ENCODE results near the gene NWD2. TPM values are rescaled to one million over a fixed set of nuclear protein-coding genes. Genes with fewer than 3 reads are reported as not detected.

NWD2 gene
- total RNA-seq, 1 donor from 2014 or later = not detected

GRCh38 chr4:37447886-37448285, 203.3 kb downstream of the NWD2 start:
- peaks cover 36% of the 10 kb centered on the region for H3K27me3 Mint-ChIP-seq (ENCODE audit: unreplicated experiment)
- H3K4me1 Mint-ChIP-seq (ENCODE audit: unreplicated experiment) = peaks cover under 1% of the 10 kb centered on the region
- no peak overlapping the region for H3K4me3 Mint-ChIP-seq (ENCODE audit: unreplicated experiment)
- H3K27ac Mint-ChIP-seq (ENCODE audit: unreplicated experiment) = no peak overlapping the region
- no peaks in the 10 kb centered on the region for H3K36me3 Mint-ChIP-seq (ENCODE audit: unreplicated experiment)
- TF ChIP-seq CTCF (IDR thresholded peaks at IDR 0.05) = no peak
- DNase-seq (ENCODE audit: extremely low spot score, unreplicated experiment) = no peak
- H3K9me3 Mint-ChIP-seq (ENCODE audit: unreplicated experiment) = no peaks in the 10 kb centered on the region

- Mint-ChIP-seq H3K36me3 (ENCODE audit: unreplicated experiment) (no peaks in the 10 kb centered on the region), H3K4me1 (ENCODE audit: unreplicated experiment) (peaks cover 11% of the 10 kb centered on the region), H3K27me3 (ENCODE audit: unreplicated experiment) (peaks cover 52% of the 10 kb centered on the region), H3K9me3 (ENCODE audit: unreplicated experiment) (no peaks in the 10 kb centered on the region), H3K27ac (ENCODE audit: unreplicated experiment) (no peak overlapping the region), H3K4me3 (ENCODE audit: unreplicated experiment) (no peak overlapping the region)
- DNase-seq (ENCODE audit: extremely low spot score, unreplicated experiment) = no peak
- no peak for TF ChIP-seq CTCF (IDR thresholded peaks at IDR 0.05)
Measured at GRCh38 chr4:37450309-37450708, 205.8 kb downstream of the NWD2 start.

- no peaks in the 10 kb centered on the region for H3K9me3 Mint-ChIP-seq (ENCODE audit: unreplicated experiment)
- H3K27me3 Mint-ChIP-seq (ENCODE audit: unreplicated experiment) = peaks cover 54% of the 10 kb centered on the region
- DNase-seq (ENCODE audit: extremely low spot score, unreplicated experiment) = no peak
- peaks cover 11% of the 10 kb centered on the region for H3K4me1 Mint-ChIP-seq (ENCODE audit: unreplicated experiment)
- TF ChIP-seq CTCF (IDR thresholded peaks at IDR 0.05) = no peak
- no peak overlapping the region for H3K27ac Mint-ChIP-seq (ENCODE audit: unreplicated experiment)
- H3K36me3 Mint-ChIP-seq (ENCODE audit: unreplicated experiment) = no peaks in the 10 kb centered on the region
- H3K4me3 Mint-ChIP-seq (ENCODE audit: unreplicated experiment) = no peak overlapping the region
Measured at GRCh38 chr4:37450911-37451310, 206.4 kb downstream of the NWD2 start.

GRCh38 chr4:37451656-37452055, 207.1 kb downstream of the NWD2 start:
- Mint-ChIP-seq H3K4me3 (ENCODE audit: unreplicated experiment) (no peak overlapping the region), H3K9me3 (ENCODE audit: unreplicated experiment) (no peaks in the 10 kb centered on the region), H3K36me3 (ENCODE audit: unreplicated experiment) (no peaks in the 10 kb centered on the region), H3K4me1 (ENCODE audit: unreplicated experiment) (peaks cover 11% of the 10 kb centered on the region), H3K27ac (ENCODE audit: unreplicated experiment) (no peak overlapping the region), H3K27me3 (ENCODE audit: unreplicated experiment) (peaks cover 62% of the 10 kb centered on the region)
- no peak for DNase-seq (ENCODE audit: extremely low spot score, unreplicated experiment)
- TF ChIP-seq CTCF (IDR thresholded peaks at IDR 0.05) = no peak

GRCh38 chr4:37452952-37453280, 208.4 kb downstream of the NWD2 start:
- Mint-ChIP-seq H3K27ac (ENCODE audit: unreplicated experiment) (no peak overlapping the region), H3K27me3 (ENCODE audit: unreplicated experiment) (peaks cover 64% of the 10 kb centered on the region), H3K9me3 (ENCODE audit: unreplicated experiment) (no peaks in the 10 kb centered on the region), H3K4me3 (ENCODE audit: unreplicated experiment) (peak overlapping the region; percentile 68), H3K36me3 (ENCODE audit: unreplicated experiment) (no peaks in the 10 kb centered on the region), H3K4me1 (ENCODE audit: unreplicated experiment) (peaks cover 11% of the 10 kb centered on the region)
- no peak for DNase-seq (ENCODE audit: extremely low spot score, unreplicated experiment)
- TF ChIP-seq CTCF (IDR thresholded peaks at IDR 0.05) = peak; percentile 55

All from osteocyte (in vitro differentiated cells).